CD4-positive, alpha-beta T cell (primary cell): Measurements from ENCODE around the gene TRAF3. TPM values are rescaled to one million over a fixed set of nuclear protein-coding genes. Genes with fewer than 3 reads are reported as not detected.

Experiments used
- ATAC-seq: fragments of 200-7000 bp; cut with Tn5 transposase; one replicate; pipeline ENCODE4 v1.10.0; 2022; ENCODE audit warnings: mild to moderate bottlenecking; ENCODE audit not compliant: poor library complexity
- CTCF ChIA-PET: fragments of 350-600 bp; sonication (Branson Sonifier 250); formaldehyde crosslinking; loops from one replicate; lab custom pipeline; 2021; ENCODE audit warnings: antibody characterized with exemption, inconsistent platforms; lab: Charles Lee
- POLR2A ChIA-PET: fragments of 350-600 bp; sonication (Branson Sonifier 250); formaldehyde crosslinking; loops from one replicate; lab custom pipeline; 2021; ENCODE audit warnings: antibody characterized with exemption, inconsistent platforms; lab: Charles Lee
- DNase-seq, 14 experiments: peaks; one replicate each; pipeline ENCODE4 v3.0.0-alpha.2; 2013 to 2020; ENCODE audit warnings: mixed read lengths in 2 of 14
- H3K27ac ChIP-seq, 2 donors: one replicate each; pipeline versions ENCODE4 v1.5.1 to v1.7.0; 2013; ENCODE audit warnings: low read length in 2 of 2, low read depth in 1 of 2, mild to moderate bottlenecking in 1 of 2
- H3K27me3 ChIP-seq, 2 experiments: 1 replicate in 1 of 2; 2 replicates in 1 of 2; pipeline versions ENCODE4 v1.6.1 to v1.7.0; 2013; ENCODE audit warnings: low read length in 2 of 2, control low read depth in 1 of 2, mild to moderate bottlenecking in 1 of 2, moderate library complexity in 1 of 2; ENCODE audit not compliant: insufficient read depth in 2 of 2, control insufficient read depth in 1 of 2
- H3K36me3 ChIP-seq: one replicate; pipeline ENCODE4 v1.6.1; 2013; ENCODE audit warnings: low read length, control low read depth; ENCODE audit not compliant: insufficient read depth
- H3K4me1 ChIP-seq: one replicate; pipeline ENCODE4 v1.6.1; 2013; ENCODE audit warnings: low read length, control low read depth; ENCODE audit not compliant: insufficient read depth
- H3K4me3 ChIP-seq: one replicate; pipeline ENCODE4 v1.5.1; 2013; ENCODE audit warnings: mild to moderate bottlenecking, low read length, moderate library complexity
- H3K9me3 ChIP-seq, 2 experiments: 1 replicate in 1 of 2; 2 replicates in 1 of 2; pipeline versions ENCODE4 v1.6.1 to v1.7.0; 2013; ENCODE audit warnings: low read length in 2 of 2, mild to moderate bottlenecking in 2 of 2, control low read depth in 1 of 2, moderate library complexity in 1 of 2; ENCODE audit not compliant: control insufficient read depth in 1 of 2, insufficient read depth in 1 of 2
- H3K27ac Mint-ChIP-seq: one replicate; pipeline ENCODE4 v1.8.0; 2020; ENCODE audit warnings: mixed read lengths
- H3K27me3 Mint-ChIP-seq: one replicate; pipeline ENCODE4 v1.8.0; 2021; ENCODE audit warnings: mixed read lengths
- H3K36me3 Mint-ChIP-seq: one replicate; pipeline ENCODE4 v1.8.0; 2021; ENCODE audit warnings: low read depth, mixed read lengths
- H3K4me1 Mint-ChIP-seq: one replicate; pipeline ENCODE4 v1.8.0; 2021; ENCODE audit warnings: low read depth, mixed read lengths
- H3K4me3 Mint-ChIP-seq: one replicate; pipeline ENCODE4 v1.8.0; 2020; ENCODE audit warnings: mild to moderate bottlenecking, mixed read lengths
- H3K9me3 Mint-ChIP-seq: one replicate; pipeline ENCODE4 v1.8.0; 2020; ENCODE audit warnings: mixed read lengths
- intact Hi-C, 2 experiments: fragments of 100-400 bp; cut with DNase I in 1 of 2; cut with micrococcal nuclease in 1 of 2; formaldehyde crosslinking; loops; one replicate each; pipeline versions ENCODE4 v1.15.1 to v1.9.0; 2023 to 2025; cut with DNase I, micrococcal nuclease
- total RNA-seq, 174 experiments: library from RNA in 2 of 174; stranded (reverse) in 2 of 174; gene quantifications; one replicate each; pipeline ENCODE4 v1.2.3 and lab custom pipeline; 2021 to 2026
- TF ChIP-seq, protein P1 (sequence below): fragments of 200-600 bp; IDR thresholded peaks from one replicate; pipeline ENCODE4 v1.8.0; 2022; ENCODE audit warnings: antibody characterized with exemption, mild to moderate bottlenecking

The TRAF3 gene
- total RNA-seq, 2 experiments from 2014 or later = 27.1 to 32.4 TPM

DNA sequence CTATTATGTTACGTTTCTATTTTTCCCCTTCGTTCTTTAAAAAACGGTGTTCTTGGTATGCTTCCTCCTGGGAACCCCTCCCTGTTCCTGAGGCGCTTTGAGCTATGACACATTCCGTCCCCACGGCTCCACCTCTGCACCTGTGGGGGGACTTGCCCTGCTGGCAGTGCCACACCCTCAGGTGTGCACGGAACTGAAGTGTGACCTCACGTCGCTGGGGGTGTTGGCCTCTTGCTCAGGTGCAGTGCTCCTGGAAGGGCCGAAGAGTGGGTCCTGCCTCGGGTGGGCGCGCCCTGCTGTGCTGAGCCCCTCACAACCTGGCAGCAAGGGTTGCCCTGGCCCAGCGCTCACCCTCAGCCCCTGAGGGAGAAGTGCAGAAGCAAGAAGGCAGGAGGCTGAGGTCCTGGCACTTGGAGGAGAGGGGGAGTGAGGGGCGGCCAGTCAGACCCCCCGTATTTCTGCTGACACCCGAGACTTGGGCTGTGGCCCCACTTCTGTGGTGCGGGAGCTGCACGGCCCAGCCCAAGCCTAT is 150.2 kb downstream of the TRAF3 start:
- H3K27me3 ChIP-seq = peaks cover 49 to 51% of the 10 kb centered on the region in 2 experiments
- peak overlapping the region; percentile 54 for H3K4me3 ChIP-seq
- no peak overlapping the region for H3K27ac ChIP-seq
- DNase-seq (no peak), ATAC-seq (no peak)
- Mint-ChIP-seq H3K27me3 (peaks cover 27% of the 10 kb centered on the region), H3K4me1 (peaks cover 16% of the 10 kb centered on the region), H3K9me3 (no peaks in the 10 kb centered on the region), H3K4me3 (peak overlapping the region; percentile 48), H3K36me3 (no peaks in the 10 kb centered on the region), H3K27ac (no peak overlapping the region)
- POLR2A ChIA-PET = interaction anchor here (1.9 kb wide), 1 partner anchor 22 kb away, joined by 6 read pairs; no protein-coding TSS in a partner anchor
- H3K4me1 ChIP-seq = peaks cover 52% of the 10 kb centered on the region
- TF ChIP-seq, protein P1, sequence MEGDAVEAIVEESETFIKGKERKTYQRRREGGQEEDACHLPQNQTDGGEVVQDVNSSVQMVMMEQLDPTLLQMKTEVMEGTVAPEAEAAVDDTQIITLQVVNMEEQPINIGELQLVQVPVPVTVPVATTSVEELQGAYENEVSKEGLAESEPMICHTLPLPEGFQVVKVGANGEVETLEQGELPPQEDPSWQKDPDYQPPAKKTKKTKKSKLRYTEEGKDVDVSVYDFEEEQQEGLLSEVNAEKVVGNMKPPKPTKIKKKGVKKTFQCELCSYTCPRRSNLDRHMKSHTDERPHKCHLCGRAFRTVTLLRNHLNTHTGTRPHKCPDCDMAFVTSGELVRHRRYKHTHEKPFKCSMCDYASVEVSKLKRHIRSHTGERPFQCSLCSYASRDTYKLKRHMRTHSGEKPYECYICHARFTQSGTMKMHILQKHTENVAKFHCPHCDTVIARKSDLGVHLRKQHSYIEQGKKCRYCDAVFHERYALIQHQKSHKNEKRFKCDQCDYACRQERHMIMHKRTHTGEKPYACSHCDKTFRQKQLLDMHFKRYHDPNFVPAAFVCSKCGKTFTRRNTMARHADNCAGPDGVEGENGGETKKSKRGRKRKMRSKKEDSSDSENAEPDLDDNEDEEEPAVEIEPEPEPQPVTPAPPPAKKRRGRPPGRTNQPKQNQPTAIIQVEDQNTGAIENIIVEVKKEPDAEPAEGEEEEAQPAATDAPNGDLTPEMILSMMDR = no peak
- no peaks in the 10 kb centered on the region for H3K36me3 ChIP-seq
- CTCF ChIA-PET = no interaction called here
- intact Hi-C loops = loop anchor here in 1 of 2 experiments (5.0 to 10.0 kb wide), 2 partner anchors 333 to 405 kb away; partner anchors contain the start of gene RCOR1
- H3K9me3 ChIP-seq = peaks cover 0 to 28% of the 10 kb centered on the region in 2 experiments

DNA sequence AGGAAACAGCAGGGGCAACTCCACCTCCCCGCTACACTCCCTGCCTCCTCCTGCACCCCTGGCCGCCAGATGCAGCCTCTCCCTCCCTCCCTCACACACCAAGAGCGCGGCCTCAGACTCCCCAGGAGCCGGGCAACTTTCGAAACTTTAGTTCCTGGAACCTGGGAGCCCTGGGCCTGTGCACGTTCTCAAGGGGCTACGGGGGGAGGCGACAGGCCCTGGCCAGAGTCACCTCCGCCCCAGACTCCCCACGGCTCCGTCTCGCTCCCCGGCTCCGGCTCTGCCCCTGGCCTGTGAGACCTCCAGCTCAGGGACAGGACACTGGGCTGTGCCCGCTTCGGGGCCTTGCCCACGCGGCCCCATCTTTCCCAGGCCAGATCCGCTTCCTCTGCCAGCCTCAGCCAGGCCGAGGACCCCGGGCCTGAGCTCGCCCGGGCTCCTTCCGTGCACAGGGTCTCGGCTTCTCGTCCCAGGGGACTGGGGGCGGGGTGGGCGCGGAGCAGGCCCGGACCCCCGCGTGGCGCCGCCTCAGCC is 150.7 kb downstream of the TRAF3 start:
- peaks cover 0 to 23% of the 10 kb centered on the region in 2 experiments for H3K9me3 ChIP-seq
- Mint-ChIP-seq H3K27me3 (peaks cover 27% of the 10 kb centered on the region), H3K4me3 (peak overlapping the region; percentile 48), H3K9me3 (no peaks in the 10 kb centered on the region), H3K27ac (no peak overlapping the region), H3K4me1 (peaks cover 16% of the 10 kb centered on the region), H3K36me3 (no peaks in the 10 kb centered on the region)
- ChIA-PET POLR2A (interaction anchor here (0.6 to 1.9 kb wide), 4 partner anchors 19 to 334 kb away, joined by 3 to 6 read pairs (median 3); no protein-coding TSS in a partner anchor), CTCF (no interaction called here)
- peak overlapping the region; percentile 54 for H3K4me3 ChIP-seq
- ATAC-seq (peak; percentile 19), DNase-seq (peak in 3 of 14 experiments; percentile 14 to 47 (median 46))
- no peak overlapping the region for H3K27ac ChIP-seq
- intact Hi-C loops = loop anchor here in 1 of 2 experiments (5.0 to 10.0 kb wide), 2 partner anchors 333 to 406 kb away; partner anchors contain the start of gene RCOR1
- TF ChIP-seq, protein P1 = no peak
- no peaks in the 10 kb centered on the region for H3K36me3 ChIP-seq
- H3K27me3 ChIP-seq = peaks cover 49 to 51% of the 10 kb centered on the region in 2 experiments
- H3K4me1 ChIP-seq = peaks cover 46% of the 10 kb centered on the region

DNA sequence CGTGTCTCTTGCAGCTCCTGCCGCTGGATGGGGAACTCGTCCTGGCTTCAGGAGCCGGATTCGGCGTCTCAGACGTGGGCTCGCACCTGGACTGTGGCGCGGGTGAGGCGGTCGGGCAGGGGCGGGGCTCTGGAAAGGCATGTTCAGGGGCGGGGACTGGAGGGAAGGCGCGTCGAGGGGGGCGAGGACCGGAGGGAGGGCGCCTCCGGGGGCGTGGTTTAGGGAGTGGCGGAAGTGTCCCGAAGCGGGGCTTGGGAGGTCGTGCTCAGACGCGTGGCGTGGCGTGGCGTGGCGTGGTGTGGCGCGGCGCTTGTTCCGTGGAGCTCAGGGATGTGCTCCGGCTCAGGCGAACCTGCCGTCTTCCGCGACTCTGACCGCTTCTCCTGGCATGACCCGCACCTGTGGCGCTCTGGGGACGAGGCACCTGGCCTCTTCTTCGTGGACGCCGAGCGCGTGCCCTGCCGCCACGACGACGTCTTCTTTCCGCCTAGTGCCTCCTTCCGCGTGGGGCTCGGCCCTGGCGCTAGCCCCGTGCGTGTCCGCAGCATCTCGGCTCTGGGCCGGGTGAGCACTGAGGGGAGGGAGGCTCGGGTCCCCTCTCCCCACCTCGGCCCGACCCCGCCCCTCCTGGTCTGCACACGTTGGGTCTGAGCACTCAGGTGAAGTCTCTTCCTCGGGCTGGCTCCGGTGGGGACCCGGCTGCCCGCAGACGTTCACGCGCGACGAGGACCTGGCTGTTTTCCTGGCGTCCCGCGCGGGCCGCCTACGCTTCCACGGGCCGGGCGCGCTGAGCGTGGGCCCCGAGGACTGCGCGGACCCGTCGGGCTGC is 151.4 kb downstream of the TRAF3 start:
- DNase-seq (peak; percentile 55 to 92 (median 78)), ATAC-seq (peak; percentile 86)
- Mint-ChIP-seq H3K4me1 (peaks cover 16% of the 10 kb centered on the region), H3K36me3 (no peaks in the 10 kb centered on the region), H3K9me3 (no peaks in the 10 kb centered on the region), H3K4me3 (peak overlapping the region; percentile 73), H3K27me3 (peaks cover 27% of the 10 kb centered on the region), H3K27ac (no peak overlapping the region)
- Histone ChIP-seq H3K4me3 (peak overlapping the region; percentile 54), H3K9me3 (peaks cover 0 to 19% of the 10 kb centered on the region in 2 experiments), H3K4me1 (peaks cover 39% of the 10 kb centered on the region), H3K27ac (no peak overlapping the region), H3K36me3 (no peaks in the 10 kb centered on the region), H3K27me3 (peaks cover 44% of the 10 kb centered on the region in 2 experiments)
- intact Hi-C loops = loop anchor here in 1 of 2 experiments (5.0 to 10.0 kb wide), 2 partner anchors 334 to 406 kb away; partner anchors contain the start of gene RCOR1
- TF ChIP-seq, protein P1 = no peak
- CTCF ChIA-PET = no interaction called here
- POLR2A ChIA-PET = interaction anchor here (0.6 to 1.9 kb wide), 4 partner anchors 18 to 334 kb away, joined by 3 to 6 read pairs (median 3); no protein-coding TSS in a partner anchor
